ENCODE measurements around the gene COLEC12. TPM values are rescaled to one million over a fixed set of nuclear protein-coding genes. Genes with fewer than 3 reads are reported as not detected.

Gene COLEC12
- total RNA-seq, 1 experiment from 2014 or later = 0.03 TPM

- POLR2A ChIA-PET = no interaction called here
- intact Hi-C loops (cut with micrococcal nuclease; ENCODE audit: unreplicated experiment) (no loop called here), in situ Hi-C loops (cut with HindIII; ENCODE audit: low pct_unique_long_range_greater_than_20kb, low sequenced_read_pairs) (no loop called here)
- no peak for TF ChIP-seq POLR2AphosphoS5 (IDR thresholded peaks at IDR 0.05; ENCODE audit: low read depth, low read length)
- TF ChIP-seq SIN3A (IDR thresholded peaks at IDR 0.05; ENCODE audit: borderline replicate concordance, insufficient read depth, low read depth, low read length) = no peak
- TF ChIP-seq TCF7L2 (IDR thresholded peaks at IDR 0.05; ENCODE audit: low read depth, low read length) = no peak
- TF ChIP-seq, protein P1, sequence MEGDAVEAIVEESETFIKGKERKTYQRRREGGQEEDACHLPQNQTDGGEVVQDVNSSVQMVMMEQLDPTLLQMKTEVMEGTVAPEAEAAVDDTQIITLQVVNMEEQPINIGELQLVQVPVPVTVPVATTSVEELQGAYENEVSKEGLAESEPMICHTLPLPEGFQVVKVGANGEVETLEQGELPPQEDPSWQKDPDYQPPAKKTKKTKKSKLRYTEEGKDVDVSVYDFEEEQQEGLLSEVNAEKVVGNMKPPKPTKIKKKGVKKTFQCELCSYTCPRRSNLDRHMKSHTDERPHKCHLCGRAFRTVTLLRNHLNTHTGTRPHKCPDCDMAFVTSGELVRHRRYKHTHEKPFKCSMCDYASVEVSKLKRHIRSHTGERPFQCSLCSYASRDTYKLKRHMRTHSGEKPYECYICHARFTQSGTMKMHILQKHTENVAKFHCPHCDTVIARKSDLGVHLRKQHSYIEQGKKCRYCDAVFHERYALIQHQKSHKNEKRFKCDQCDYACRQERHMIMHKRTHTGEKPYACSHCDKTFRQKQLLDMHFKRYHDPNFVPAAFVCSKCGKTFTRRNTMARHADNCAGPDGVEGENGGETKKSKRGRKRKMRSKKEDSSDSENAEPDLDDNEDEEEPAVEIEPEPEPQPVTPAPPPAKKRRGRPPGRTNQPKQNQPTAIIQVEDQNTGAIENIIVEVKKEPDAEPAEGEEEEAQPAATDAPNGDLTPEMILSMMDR (IDR thresholded peaks at IDR 0.05) = no peak
- TF ChIP-seq, protein P2, sequence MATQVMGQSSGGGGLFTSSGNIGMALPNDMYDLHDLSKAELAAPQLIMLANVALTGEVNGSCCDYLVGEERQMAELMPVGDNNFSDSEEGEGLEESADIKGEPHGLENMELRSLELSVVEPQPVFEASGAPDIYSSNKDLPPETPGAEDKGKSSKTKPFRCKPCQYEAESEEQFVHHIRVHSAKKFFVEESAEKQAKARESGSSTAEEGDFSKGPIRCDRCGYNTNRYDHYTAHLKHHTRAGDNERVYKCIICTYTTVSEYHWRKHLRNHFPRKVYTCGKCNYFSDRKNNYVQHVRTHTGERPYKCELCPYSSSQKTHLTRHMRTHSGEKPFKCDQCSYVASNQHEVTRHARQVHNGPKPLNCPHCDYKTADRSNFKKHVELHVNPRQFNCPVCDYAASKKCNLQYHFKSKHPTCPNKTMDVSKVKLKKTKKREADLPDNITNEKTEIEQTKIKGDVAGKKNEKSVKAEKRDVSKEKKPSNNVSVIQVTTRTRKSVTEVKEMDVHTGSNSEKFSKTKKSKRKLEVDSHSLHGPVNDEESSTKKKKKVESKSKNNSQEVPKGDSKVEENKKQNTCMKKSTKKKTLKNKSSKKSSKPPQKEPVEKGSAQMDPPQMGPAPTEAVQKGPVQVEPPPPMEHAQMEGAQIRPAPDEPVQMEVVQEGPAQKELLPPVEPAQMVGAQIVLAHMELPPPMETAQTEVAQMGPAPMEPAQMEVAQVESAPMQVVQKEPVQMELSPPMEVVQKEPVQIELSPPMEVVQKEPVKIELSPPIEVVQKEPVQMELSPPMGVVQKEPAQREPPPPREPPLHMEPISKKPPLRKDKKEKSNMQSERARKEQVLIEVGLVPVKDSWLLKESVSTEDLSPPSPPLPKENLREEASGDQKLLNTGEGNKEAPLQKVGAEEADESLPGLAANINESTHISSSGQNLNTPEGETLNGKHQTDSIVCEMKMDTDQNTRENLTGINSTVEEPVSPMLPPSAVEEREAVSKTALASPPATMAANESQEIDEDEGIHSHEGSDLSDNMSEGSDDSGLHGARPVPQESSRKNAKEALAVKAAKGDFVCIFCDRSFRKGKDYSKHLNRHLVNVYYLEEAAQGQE (IDR thresholded peaks at IDR 0.05; ENCODE audit: insufficient read depth in 1 of 2, low read depth in 2 of 2, low read length in 1 of 2) = no peak
- DNase-seq (ENCODE audit: low read depth, low spot score) (no peak), ATAC-seq (no peak)
- Histone ChIP-seq H3K9me3 (ENCODE audit: control insufficient read depth, insufficient read depth, low read depth, low read length) (no peaks in the 10 kb centered on the region), H3K4me1 (ENCODE audit: control insufficient read depth, insufficient read depth, low read length) (no peaks in the 10 kb centered on the region), H3K4me3 (ENCODE audit: low read depth in 2 of 2, low read length in 2 of 2) (no peak overlapping the region), H3K27me3 (ENCODE audit: control insufficient read depth, insufficient read depth, low read length) (peaks cover 6% of the 10 kb centered on the region), H3K27ac (ENCODE audit: low read length) (no peak overlapping the region), H3K36me3 (ENCODE audit: control insufficient read depth, insufficient read depth, low read length) (no peaks in the 10 kb centered on the region)
- BruUV-seq (replicated peaks) = no TSS peak
- CTCF ChIA-PET = no interaction called here
These were observed 8.3 kb upstream of the COLEC12 start for GRCh38 chr18:508835-509234.

- ATAC-seq (no peak), DNase-seq (ENCODE audit: low read depth, low spot score) (no peak)
- TF ChIP-seq POLR2AphosphoS5 (IDR thresholded peaks at IDR 0.05; ENCODE audit: low read depth, low read length) = no peak
- intact Hi-C loops (cut with micrococcal nuclease; ENCODE audit: unreplicated experiment) = no loop called here
- POLR2A ChIA-PET = no interaction called here
- BruUV-seq (replicated peaks) = no TSS peak
- Histone ChIP-seq H3K27me3 (ENCODE audit: control insufficient read depth, insufficient read depth, low read length) (peaks cover 6% of the 10 kb centered on the region), H3K27ac (ENCODE audit: low read length) (no peak overlapping the region), H3K9me3 (ENCODE audit: control insufficient read depth, insufficient read depth, low read depth, low read length) (no peaks in the 10 kb centered on the region), H3K4me3 (ENCODE audit: low read depth in 2 of 2, low read length in 2 of 2) (no peak overlapping the region), H3K36me3 (ENCODE audit: control insufficient read depth, insufficient read depth, low read length) (no peaks in the 10 kb centered on the region), H3K4me1 (ENCODE audit: control insufficient read depth, insufficient read depth, low read length) (no peaks in the 10 kb centered on the region)
- CTCF ChIA-PET = no interaction called here
- in situ Hi-C loops (cut with HindIII; ENCODE audit: low pct_unique_long_range_greater_than_20kb, low sequenced_read_pairs) = no loop called here
These were observed 7.1 kb upstream of the COLEC12 start for GRCh38 chr18:507636-508035.

GRCh38 chr18:506801-507200, 6.3 kb upstream of the COLEC12 start:
- H3K9me3 ChIP-seq (ENCODE audit: control insufficient read depth, insufficient read depth, low read depth, low read length) = no peaks in the 10 kb centered on the region
- DNase-seq (ENCODE audit: low read depth, low spot score) (no peak), ATAC-seq (no peak)
- intact Hi-C loops (cut with micrococcal nuclease; ENCODE audit: unreplicated experiment) = no loop called here
- CTCF ChIA-PET = no interaction called here
- POLR2A ChIA-PET = no interaction called here
- BruUV-seq (replicated peaks) = no TSS peak
- H3K27me3 ChIP-seq (ENCODE audit: control insufficient read depth, insufficient read depth, low read length) = peaks cover 6% of the 10 kb centered on the region
- H3K4me3 ChIP-seq (ENCODE audit: low read depth in 2 of 2, low read length in 2 of 2) = no peak overlapping the region
- no peaks in the 10 kb centered on the region for H3K4me1 ChIP-seq (ENCODE audit: control insufficient read depth, insufficient read depth, low read length)
- in situ Hi-C loops (cut with HindIII; ENCODE audit: low pct_unique_long_range_greater_than_20kb, low sequenced_read_pairs) = no loop called here
- H3K36me3 ChIP-seq (ENCODE audit: control insufficient read depth, insufficient read depth, low read length) = no peaks in the 10 kb centered on the region
- H3K27ac ChIP-seq (ENCODE audit: low read length) = no peak overlapping the region
- TF ChIP-seq, protein P2 (IDR thresholded peaks at IDR 0.05; ENCODE audit: insufficient read depth in 1 of 2, low read depth in 2 of 2, low read length in 1 of 2) = no peak
- no peak for TF ChIP-seq POLR2AphosphoS5 (IDR thresholded peaks at IDR 0.05; ENCODE audit: low read depth, low read length)

Measured in Panc1 (cell line).